HG03460 (cell line): Measurements from ENCODE around the gene POLD2.
A peak's percentile ranks its signal among the peaks of the same experiment; 100 is the strongest.

Experiments used
- ATAC-seq: cut with Tn5 transposase; IDR thresholded peaks from one replicate; pipeline ENCODE4 v1.9.1; 2021; ENCODE audit not compliant: unreplicated experiment

The POLD2 gene

DNA sequence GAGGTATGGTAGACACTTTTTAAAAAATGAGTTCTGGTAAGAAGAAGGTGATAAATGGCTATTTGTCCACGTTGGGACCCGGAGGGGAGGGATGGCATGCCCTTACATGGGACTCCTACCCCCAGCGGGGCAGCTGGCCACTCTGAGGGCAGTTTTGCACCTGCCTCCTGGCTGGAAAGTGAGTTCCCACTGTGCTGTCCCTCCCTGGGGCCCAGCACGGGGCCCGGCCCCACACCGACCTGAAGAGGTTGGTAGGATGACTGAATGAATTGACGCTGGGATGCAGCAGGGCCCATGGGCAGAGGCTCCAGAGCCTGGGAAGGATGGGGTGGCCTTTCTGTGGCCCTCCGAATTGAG, 19.8 kb downstream of the POLD2 start:
- ATAC-seq, result no peak

GRCh38 chr7:44102846-44103565, 20.3 kb downstream of the POLD2 start:
- no peak for ATAC-seq

DNA sequence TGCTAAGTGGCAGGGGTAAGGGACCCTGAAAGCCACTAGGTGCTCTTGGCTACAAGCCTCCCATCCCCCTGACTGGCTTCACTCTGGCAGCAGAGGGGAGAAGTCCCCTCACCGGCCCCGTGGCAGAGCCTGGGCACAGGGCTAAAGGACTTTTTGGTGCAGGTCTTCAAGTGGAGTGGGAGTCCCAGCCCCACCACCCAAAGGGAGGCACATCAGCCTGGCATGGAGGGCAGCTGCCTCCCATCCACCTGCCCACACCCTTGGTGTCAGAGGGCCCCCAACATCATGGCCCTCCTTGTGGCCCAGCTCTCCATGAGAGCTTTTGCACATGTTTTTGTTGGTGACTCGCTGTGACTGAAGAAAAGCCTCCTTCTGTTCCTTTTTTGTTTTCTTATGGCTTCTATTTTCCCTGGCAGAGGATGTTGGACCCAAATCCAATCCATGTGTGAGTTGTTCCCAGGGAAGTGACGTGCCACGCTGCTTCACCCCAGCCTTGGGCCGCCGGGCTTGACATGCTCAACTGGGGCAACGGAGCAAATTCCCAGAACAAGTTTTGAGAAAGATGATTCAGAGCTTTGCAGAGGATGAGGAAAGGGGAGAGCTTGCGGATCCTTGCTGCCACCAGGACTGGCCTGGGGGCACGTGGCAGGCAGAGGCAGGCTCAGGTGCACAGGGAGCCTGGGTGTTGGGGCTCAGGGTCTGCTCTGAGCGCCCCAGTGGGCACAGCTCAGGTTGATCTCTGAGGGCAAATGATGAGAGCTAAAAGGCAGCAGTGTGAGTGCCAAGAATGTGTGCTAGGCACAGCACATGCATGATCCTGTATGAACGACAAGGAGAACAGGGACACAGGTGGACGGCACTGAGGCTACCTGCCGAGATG, 21.1 kb downstream of the POLD2 start:
- ATAC-seq, result no peak

DNA sequence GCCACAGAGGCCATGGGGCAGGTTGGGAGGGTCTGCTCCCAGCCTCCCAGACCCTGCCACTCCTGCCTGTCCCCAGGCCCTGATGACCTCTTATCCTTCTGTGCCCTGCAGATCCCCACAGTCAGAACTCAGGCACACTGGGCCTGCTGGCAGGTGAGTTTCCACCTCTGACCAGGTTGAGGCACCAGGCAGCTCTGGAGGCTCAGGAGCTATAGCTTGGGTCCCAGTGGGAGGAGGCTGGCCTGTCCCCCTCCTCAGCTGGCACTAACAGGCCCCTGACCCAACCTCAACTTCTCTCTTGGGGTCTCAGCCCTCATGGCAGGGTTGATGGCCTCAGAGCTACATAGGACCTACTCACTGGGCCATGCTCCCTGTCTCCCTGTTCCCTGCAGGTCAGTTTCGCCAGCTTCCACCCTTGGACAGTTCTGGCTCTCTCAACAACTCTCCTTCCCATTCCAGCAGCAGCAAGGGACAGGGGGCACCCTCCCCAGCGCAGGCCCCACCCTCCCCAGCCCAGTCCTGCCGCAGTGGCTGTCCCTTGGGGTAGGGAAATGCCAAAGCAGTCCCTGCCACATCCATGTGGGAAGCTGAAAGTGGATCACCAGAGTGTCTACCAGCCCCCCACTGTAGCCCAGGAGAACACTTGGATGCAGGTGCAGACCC, 21.9 kb downstream of the POLD2 start:
- no peak for ATAC-seq

GRCh38 chr7:44100458-44101302, 22.7 kb downstream of the POLD2 start:
- ATAC-seq, result no peak

DNA sequence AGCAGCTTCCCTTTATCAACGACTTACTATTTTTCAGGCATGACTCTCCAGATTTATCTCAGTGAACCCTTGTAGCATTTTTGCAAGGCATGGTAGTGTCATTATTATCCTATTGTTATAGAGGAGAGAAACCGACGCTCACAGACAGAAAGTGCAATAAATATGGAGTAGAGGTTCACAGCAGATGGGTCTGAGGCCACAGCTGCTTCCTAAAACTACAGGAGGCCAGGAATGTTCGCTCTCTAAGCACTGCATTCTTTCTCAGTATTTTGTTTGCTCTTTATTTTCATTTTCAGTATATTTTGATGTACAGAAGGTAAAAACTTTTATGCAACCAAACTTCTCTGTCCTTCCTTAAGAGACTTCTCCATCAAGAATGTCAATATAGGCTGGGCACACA, 23.7 kb downstream of the POLD2 start:
- ATAC-seq, result no peak

DNA sequence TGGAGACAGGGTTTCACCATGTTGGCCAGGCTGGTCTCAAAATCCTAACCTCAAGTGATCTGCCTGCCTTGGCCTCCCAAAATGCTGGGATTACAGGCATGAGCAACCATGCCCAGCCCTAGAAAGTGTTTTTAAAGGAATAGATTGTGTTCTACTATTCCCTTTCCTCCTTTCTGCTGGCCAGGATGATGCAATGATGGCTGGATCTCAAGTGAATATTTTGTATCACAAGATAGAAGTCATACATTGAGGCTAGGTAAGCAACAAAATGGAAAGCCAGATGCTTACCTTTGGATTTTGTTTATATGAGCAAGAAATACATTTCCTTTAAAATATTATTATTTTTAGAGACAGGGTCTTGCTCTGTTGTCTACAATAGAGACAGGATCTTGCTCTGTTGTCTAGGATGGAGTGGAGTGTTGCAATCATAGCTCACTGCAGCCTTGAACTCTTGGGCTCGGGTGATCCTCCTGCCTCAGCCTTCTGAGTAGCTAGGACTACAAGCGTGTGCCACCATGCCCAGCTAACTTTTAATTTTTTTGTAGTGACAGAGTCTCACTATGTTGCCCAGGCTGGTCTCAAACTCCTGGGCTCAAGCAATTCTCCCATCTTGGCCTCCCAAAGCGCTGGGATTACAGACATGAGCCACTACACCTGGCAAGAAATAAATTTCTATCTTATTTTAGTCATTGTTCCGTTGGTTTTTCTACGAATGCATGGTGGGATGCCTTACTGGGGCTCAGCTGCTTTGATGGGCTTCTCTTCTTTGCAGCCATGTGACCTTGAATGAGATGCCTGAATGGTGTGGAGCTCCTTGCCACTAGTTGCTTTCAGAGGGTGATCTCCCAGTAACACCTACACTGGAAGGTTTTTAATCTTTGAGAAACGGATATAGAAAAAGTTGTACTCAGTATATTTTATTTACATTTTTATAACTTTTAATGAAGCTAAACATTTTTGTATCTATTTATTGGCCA, 25.0 kb downstream of the POLD2 start:
- ATAC-seq, result no peak

DNA sequence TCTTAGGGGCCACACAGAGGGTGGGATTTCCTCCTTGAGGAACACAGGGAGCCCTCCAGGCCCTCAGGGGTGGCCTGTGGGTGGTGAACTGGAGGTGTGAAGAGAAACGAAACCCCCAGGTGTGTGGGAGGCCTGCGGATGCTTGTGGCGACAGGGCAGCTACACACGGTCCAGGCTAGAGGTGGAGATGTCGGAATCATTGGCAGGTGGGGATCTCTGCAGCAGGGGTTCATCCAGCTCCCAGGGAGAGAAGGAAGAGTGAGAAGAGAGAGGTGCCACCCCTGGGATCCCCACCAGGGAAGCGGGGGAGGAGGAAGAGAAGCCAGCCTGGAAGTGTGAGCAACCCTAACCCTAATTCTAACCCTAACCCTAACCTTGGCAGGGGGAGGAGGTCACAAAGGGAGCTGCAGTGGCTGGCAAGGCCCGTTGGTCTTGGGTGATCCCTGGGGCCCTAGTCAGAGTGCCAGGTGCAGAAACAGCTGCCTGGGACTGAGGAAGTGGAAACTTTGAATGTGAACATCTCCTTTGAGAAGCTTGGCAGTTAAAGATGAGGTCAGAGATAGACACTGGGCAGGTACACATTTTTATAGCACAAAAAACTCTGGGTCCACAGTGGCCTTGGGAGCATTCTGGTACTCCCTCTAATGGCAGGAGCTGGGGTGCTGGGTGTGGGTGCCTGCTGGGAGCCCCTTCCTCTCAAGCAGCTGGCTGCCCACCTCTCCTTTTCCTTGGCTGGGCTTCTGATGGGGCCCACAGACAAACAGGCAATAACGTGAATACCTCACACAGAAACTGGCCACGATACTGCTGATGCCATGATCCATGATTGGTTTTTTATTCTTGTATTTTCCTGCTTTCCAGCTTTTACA, 26.1 kb downstream of the POLD2 start:
- peak; percentile 66 for ATAC-seq

DNA sequence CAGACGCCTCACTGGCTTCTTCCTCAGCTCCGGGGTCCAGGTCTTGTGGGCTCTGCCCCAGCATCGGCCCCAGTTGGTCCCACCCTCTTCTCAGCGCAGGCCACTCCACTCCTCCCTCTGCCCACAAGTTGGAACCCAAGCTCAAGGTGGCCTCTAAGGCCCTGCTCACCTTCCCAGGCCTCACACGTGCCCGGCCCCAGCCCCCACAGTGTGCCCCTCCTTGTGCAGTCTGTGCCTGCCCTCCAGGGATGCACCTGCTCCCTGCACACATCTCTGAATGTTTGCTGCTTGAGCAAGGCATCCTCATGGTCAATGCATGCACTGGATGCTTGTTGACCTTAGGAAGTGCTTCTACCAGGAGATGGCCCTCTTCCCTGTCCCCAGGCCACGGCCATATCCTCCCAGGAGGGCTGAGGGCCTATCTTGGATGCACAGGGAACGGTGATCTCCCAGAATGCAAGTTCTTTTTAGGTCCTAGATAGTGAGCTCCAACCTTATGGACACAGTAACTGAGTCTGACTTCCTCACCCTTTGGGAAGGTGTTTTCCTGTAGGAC, 26.9 kb downstream of the POLD2 start:
- no peak for ATAC-seq

DNA sequence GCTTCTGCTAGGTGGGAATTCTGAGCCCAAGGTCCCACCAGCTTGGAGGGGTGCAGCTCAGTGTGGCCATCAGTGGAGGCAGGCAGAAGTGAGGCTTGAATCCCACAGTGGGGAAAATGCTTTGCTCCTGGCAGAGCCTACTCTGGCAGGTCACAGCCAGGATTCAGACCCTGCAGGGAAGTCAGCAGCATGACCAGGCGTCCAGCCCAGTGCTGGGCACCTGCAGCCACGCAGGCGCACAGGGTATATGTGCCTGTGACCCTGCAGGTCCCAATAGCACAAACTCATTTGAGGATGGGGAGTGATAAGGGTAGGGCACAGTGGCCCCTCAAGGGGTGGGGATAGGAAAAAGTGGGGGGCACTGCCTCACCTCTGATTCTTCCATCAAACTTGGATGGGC, 27.6 kb downstream of the POLD2 start:
- no peak for ATAC-seq

DNA sequence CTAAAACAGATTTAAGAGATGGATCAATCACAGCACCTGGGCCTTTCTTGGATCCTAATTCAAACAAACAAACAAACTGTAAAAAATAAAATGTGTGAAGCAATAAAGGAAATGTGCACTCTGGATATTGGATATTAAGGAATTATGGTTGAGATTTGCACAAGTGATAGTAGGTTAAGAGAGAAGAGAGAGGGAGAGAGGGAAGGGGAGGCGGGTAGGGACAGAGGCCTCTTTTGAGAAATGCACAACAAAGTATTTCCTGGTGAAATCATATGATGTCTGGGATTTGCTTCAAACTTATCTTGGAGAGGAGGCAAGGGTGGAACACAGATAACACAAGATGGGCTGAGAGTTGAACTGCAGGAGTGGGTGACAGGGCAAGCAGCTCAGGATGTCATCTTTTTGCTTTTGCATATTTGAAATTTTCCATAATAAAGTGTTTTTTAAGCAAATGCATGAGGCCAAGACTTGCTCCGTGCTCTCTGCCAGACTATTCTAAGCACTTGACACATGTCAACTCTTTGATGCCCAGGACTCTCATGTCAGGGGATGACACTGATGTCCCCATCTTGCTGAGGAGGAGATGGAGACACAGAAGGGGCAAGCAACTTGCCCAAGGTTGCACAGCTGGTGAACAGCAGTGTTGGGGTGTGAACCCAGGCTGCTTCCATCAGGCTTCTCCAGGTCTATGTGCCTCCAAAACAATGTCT, 28.3 kb downstream of the POLD2 start:
- no peak for ATAC-seq

DNA sequence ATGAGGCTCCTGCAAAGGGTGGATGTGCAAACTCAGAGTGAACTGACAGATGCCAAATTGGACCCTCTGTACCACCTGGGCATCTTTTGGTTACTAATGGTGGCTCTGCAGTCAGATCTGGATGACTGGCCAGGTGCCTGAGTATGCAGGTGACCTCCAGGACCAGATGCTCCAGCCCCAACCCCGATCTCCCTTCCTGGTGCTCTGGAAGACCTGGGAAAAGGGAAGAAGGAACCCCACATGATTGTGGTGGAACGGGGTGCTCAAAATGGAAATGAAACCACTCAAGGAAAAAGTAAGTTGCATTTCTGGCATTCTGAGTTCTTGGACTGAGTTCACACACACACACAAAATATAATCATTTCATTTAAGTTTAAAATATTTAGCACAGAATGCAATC, 29.0 kb downstream of the POLD2 start:
- no peak for ATAC-seq

DNA sequence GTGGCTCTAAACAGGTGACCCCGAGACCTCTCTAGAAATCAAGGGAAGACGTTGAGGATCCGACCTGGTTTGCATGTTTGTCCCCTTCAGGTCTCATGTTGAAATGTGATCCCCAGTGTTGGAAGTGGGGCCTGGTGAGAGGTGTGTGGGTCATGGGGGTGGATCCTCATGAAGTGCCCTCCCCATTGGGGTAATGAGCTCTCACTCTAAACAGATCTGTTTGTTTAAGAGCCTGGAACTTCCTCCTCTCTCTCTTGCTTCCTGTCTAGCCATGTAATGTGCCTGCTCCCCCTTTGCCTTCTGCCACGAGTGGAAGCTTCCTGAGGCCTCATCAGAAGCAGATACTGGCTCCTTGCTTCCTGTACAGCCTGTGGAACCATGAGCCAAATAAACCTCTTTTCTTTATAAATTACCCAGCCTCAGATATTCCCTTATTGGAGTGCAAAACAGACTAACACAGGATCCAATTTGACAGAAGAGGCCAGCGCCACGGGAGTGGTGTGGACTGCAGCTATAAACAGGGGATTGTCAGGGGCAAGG, 30.2 kb downstream of the POLD2 start:
- no peak for ATAC-seq

GRCh38 chr7:44087911-44088838, 35.2 kb downstream of the POLD2 start:
- no peak for ATAC-seq

DNA sequence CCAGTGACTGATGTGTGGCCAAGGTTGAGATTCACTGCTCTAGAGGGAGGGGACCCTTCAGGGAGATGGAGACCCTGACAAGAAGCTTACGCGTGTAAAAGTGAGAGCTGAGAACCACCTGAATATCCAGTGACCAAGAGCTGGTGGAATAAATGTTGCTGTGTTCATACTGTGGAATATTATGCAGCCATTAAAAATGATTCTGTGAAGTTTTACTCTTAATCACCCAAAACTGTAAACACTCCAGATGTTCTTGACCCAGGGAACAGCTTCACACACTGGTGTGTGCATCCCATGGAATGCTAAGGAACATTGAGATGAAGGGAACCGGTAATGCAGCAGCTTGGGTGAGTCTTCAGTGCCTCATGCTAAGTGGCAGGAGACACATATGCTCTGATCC, 36.7 kb downstream of the POLD2 start:
- ATAC-seq, result no peak

- no peak for ATAC-seq
These were observed 37.8 kb downstream of the POLD2 start for GRCh38 chr7:44085546-44085945.

- ATAC-seq, result no peak
These were observed 38.6 kb downstream of the POLD2 start for GRCh38 chr7:44084701-44085100.
